Measurements from ENCODE around the gene NRGN. TPM values are rescaled to one million over a fixed set of nuclear protein-coding genes. Genes with fewer than 3 reads are reported as not detected.

The NRGN gene
- total RNA-seq, 1 experiment from 2014 or later: 2.9 TPM

DNA sequence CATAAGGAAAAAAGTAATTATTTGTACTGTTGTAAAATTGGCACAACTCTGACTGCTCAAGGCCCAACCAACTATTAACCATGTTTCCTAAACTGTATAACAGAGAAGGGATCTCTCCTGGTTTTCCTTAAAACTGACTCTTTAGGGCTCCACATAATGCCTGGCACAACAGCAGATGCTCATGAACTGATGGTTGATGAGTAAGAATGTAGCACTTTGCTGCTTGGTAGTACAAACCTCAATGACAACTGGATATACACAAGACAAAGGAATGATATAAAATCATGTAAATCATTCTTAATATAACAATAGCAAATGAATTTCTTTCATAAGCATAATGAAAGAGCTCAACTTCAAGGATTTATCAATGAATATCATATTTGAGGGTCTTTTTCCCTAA lies 48.8 kb downstream of the NRGN start (continued):
- TF ChIP-seq PREB (CRISPR knock-in tag; IDR thresholded peaks at IDR 0.05; ENCODE audit: borderline replicate concordance): no peak
- TF ChIP-seq ZNF232 (CRISPR knock-in tag; IDR thresholded peaks at IDR 0.05): no peak
- TF ChIP-seq JUN (CRISPR knock-in tag; IDR thresholded peaks at IDR 0.05): no peak
- TF ChIP-seq SP1 (CRISPR knock-in tag; conservative IDR thresholded peaks at IDR 0.05): no peak

DNA sequence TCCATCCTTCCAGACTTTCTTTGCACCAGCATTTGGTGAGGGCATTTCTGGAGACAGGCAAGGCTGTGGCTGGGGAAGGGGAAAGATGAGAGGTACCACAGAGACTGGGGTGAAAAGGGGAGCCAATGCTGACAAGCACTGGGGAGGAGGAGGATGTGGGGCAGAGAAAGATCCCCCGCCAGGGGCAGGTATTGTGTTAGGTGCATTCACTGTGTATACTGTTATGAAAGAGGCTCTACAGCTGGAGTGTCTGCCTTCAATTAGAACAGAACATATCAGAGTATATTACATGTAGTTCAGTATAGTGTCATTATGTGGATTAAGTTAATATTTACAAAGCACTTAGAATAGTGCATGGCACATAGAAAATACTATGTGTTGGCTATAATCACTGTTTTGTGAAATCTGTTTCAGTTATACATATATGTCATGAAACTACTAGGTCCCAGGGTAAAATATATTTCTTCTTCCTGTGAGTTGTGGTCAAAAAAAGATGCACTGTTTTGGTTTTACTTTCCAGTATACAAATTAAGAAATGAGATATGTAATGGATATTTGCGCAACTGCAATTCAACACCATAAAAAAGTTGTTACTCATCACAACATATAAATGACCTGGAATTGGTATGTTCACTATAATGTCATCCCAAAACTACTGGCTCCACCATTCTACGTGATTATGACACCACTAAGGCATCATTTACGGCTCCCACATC lies 52.0 kb downstream of the NRGN start:
- POLR2A ChIA-PET: no interaction called here
- H3K4me1 Mint-ChIP-seq: peaks cover 62% of the 10 kb centered on the region

More for the DNA sequence above, 52.0 kb downstream of the NRGN start:
- Mint-ChIP-seq H3K27ac (peak overlapping the region; percentile 72), H3K36me3 (no peaks in the 10 kb centered on the region), H3K4me3 (no peak overlapping the region), H3K27me3 (ENCODE audit: low read depth) (no peaks in the 10 kb centered on the region), H3K9me3 (no peaks in the 10 kb centered on the region)
- CTCF ChIA-PET: interaction anchor here (2.7 to 3.7 kb wide), 3 partner anchors 17 to 46 kb away, joined by 8 to 50 read pairs (median 26); partner anchors contain the start of gene ESAM
- TF ChIP-seq ZMAT4 (CRISPR knock-in tag; IDR thresholded peaks at IDR 0.05) (no peak), ATF3 (CRISPR knock-in tag; conservative IDR thresholded peaks at IDR 0.05) (no peak), MXD4 (CRISPR knock-in tag; IDR thresholded peaks at IDR 0.05; ENCODE audit: borderline replicate concordance) (no peak), FOXJ3 (CRISPR knock-in tag; IDR thresholded peaks at IDR 0.05; ENCODE audit: borderline replicate concordance) (no peak), ATF6 (CRISPR knock-in tag; IDR thresholded peaks at IDR 0.05) (no peak), ZNF121 (CRISPR knock-in tag; IDR thresholded peaks at IDR 0.05) (no peak), SMAD4 (CRISPR knock-in tag; IDR thresholded peaks at IDR 0.05) (no peak), IRF1 (CRISPR knock-in tag; IDR thresholded peaks at IDR 0.05) (no peak), CBFB (CRISPR knock-in tag; IDR thresholded peaks at IDR 0.05; ENCODE audit: low read depth) (no peak), FOXP4 (CRISPR knock-in tag; IDR thresholded peaks at IDR 0.05) (no peak), ZNF263 (CRISPR knock-in tag; IDR thresholded peaks at IDR 0.05; ENCODE audit: low read depth) (no peak), OVOL2 (CRISPR knock-in tag; IDR thresholded peaks at IDR 0.05; ENCODE audit: borderline replicate concordance) (no peak), ZBTB21 (CRISPR knock-in tag; IDR thresholded peaks at IDR 0.05; ENCODE audit: borderline replicate concordance) (no peak)
- TF ChIP-seq, protein P1, sequence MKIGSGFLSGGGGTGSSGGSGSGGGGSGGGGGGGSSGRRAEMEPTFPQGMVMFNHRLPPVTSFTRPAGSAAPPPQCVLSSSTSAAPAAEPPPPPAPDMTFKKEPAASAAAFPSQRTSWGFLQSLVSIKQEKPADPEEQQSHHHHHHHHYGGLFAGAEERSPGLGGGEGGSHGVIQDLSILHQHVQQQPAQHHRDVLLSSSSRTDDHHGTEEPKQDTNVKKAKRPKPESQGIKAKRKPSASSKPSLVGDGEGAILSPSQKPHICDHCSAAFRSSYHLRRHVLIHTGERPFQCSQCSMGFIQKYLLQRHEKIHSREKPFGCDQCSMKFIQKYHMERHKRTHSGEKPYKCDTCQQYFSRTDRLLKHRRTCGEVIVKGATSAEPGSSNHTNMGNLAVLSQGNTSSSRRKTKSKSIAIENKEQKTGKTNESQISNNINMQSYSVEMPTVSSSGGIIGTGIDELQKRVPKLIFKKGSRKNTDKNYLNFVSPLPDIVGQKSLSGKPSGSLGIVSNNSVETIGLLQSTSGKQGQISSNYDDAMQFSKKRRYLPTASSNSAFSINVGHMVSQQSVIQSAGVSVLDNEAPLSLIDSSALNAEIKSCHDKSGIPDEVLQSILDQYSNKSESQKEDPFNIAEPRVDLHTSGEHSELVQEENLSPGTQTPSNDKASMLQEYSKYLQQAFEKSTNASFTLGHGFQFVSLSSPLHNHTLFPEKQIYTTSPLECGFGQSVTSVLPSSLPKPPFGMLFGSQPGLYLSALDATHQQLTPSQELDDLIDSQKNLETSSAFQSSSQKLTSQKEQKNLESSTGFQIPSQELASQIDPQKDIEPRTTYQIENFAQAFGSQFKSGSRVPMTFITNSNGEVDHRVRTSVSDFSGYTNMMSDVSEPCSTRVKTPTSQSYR (CRISPR knock-in tag; IDR thresholded peaks at IDR 0.05): no peak
- TF ChIP-seq, protein P2, sequence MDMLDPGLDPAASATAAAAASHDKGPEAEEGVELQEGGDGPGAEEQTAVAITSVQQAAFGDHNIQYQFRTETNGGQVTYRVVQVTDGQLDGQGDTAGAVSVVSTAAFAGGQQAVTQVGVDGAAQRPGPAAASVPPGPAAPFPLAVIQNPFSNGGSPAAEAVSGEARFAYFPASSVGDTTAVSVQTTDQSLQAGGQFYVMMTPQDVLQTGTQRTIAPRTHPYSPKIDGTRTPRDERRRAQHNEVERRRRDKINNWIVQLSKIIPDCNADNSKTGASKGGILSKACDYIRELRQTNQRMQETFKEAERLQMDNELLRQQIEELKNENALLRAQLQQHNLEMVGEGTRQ (CRISPR knock-in tag; IDR thresholded peaks at IDR 0.05): no peak
- TF ChIP-seq, protein P3, sequence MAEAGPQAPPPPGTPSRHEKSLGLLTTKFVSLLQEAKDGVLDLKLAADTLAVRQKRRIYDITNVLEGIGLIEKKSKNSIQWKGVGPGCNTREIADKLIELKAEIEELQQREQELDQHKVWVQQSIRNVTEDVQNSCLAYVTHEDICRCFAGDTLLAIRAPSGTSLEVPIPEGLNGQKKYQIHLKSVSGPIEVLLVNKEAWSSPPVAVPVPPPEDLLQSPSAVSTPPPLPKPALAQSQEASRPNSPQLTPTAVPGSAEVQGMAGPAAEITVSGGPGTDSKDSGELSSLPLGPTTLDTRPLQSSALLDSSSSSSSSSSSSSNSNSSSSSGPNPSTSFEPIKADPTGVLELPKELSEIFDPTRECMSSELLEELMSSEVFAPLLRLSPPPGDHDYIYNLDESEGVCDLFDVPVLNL (CRISPR knock-in tag; IDR thresholded peaks at IDR 0.05; ENCODE audit: borderline replicate concordance, low read depth): no peak
- ATAC-seq (no peak), DNase-seq (ENCODE audit: low spot score) (no peak)
